Cardiac fibroblast (primary cell): ENCODE results near the gene ING2.
"Not testable (repeated sequence)": the region's sequence is repeated elsewhere in the genome, so short reads cannot be mapped to it uniquely, and the experiment has no call there.

Experiments used
- DNase-seq, 2 donors: peaks; one replicate each; pipeline versions ENCODE4 v3.0.0 to v3.0.0-alpha.2; 2010; ENCODE audit warnings: low read depth in 2 of 2
- H3K4me3 ChIP-seq, 2 donors: replicated peaks in 1 of 2; 1 replicate in 1 of 2; 2 replicates in 1 of 2; pipeline ENCODE4 v1.5.1; 2011; ENCODE audit warnings: low read depth in 2 of 2, low read length in 2 of 2, mild to moderate bottlenecking in 2 of 2, moderate library complexity in 1 of 2
- TF ChIP-seq, protein P1 (sequence below): IDR thresholded peaks from one replicate; pipeline ENCODE4 v1.5.1; 2011; ENCODE audit warnings: low read depth, mild to moderate bottlenecking, low read length, inconsistent platforms

Gene ING2

DNA sequence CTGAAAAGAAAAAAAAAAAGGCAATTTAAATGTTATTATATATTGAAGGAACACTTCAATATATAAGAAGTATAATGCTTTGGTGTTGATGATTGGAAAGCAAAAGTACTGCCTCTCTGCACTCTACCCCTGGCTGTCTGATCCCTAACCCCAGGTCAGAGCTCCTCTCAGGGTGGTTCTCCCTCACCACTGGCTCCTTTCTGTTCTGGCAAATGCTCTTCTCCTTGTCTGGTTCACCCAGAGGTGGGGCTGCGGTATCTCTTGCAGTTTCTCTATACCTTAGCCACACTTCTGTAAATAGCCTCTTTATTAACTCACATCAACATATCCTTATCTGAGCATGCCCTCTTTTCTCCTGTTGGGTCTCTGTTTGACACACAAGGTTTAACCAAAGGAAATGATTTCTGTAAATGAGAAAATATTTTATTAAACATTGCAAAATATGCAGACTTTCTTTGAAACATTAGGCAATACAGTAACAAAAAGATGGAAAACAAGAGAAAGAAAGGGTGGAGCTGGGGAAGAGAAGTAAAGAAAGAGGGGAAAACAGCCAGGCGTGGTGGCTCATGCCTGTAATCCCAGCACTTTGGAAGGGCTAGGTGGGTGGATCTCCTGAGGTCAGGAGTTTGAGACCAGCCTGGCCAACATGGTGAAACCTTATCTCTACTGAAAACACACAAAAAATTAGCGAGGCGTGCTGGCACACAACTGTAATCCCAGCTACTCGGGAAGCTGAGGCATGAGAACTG lies 45.7 kb downstream of the ING2 start:
- no peak overlapping the region for H3K4me3 ChIP-seq
- DNase-seq = no peak
- TF ChIP-seq, protein P1, sequence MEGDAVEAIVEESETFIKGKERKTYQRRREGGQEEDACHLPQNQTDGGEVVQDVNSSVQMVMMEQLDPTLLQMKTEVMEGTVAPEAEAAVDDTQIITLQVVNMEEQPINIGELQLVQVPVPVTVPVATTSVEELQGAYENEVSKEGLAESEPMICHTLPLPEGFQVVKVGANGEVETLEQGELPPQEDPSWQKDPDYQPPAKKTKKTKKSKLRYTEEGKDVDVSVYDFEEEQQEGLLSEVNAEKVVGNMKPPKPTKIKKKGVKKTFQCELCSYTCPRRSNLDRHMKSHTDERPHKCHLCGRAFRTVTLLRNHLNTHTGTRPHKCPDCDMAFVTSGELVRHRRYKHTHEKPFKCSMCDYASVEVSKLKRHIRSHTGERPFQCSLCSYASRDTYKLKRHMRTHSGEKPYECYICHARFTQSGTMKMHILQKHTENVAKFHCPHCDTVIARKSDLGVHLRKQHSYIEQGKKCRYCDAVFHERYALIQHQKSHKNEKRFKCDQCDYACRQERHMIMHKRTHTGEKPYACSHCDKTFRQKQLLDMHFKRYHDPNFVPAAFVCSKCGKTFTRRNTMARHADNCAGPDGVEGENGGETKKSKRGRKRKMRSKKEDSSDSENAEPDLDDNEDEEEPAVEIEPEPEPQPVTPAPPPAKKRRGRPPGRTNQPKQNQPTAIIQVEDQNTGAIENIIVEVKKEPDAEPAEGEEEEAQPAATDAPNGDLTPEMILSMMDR = no peak

DNA sequence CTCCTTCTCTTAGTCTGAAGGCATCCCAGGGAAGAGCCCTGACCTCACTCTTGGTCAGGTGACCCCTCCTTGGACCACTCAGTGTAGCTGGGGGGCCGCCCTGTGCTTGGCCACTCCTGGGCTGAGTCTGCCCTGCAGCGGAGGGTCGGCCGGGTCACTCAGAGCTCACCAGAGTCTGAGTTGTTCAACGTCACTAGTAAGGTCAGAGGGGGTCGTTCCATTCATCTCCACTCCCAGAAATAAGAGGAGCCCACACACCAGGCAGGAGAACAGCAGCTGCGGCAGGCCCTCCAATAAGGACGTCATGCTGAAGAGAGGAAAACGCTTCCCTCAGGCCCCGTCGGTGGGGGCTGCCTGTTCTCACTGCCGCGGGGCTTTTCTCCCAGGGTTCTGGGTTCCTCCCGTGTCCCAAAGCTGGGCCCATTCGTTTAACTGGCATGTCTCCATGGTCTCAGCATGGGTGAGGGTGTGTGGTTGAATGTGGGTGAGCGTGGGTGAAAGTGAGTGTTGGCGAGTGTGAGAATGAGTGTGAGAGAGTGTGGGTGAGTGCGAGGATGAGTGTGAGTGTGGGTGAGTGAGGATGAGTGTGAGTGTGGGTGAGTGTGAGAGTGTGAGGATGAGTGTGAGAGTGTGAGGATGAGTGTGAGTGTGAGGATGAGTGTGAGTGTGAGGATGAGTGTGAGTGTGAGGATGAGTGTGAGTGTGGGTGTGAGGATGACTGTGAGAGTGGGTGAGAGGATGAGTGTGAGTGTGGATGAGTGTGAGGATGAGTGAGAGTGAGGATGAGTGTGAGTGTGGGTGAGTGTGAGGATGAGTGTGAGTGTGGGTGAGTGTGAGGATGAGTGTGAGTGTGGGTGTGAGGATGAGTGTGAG lies 47.7 kb downstream of the ING2 start:
- TF ChIP-seq, protein P1 = no peak
- H3K4me3 ChIP-seq = no peak overlapping the region
- no peak for DNase-seq

DNA sequence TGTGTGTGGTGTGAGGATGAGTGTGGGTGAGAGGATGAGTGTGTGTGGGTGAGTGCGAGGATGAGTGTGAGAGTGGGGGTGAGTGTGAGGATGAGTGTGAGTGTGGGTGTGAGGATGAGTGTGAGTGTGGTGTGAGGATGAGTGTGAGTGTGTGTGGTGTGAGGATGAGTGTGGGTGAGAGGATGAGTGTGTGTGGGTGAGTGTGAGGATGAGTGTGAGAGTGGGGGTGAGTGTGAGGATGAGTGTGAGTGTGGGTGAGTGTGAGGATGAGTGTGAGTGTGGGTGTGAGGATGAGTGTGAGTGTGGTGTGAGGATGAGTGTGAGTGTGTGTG lies 48.3 kb downstream of the ING2 start:
- not testable (repeated sequence) for DNase-seq

DNA sequence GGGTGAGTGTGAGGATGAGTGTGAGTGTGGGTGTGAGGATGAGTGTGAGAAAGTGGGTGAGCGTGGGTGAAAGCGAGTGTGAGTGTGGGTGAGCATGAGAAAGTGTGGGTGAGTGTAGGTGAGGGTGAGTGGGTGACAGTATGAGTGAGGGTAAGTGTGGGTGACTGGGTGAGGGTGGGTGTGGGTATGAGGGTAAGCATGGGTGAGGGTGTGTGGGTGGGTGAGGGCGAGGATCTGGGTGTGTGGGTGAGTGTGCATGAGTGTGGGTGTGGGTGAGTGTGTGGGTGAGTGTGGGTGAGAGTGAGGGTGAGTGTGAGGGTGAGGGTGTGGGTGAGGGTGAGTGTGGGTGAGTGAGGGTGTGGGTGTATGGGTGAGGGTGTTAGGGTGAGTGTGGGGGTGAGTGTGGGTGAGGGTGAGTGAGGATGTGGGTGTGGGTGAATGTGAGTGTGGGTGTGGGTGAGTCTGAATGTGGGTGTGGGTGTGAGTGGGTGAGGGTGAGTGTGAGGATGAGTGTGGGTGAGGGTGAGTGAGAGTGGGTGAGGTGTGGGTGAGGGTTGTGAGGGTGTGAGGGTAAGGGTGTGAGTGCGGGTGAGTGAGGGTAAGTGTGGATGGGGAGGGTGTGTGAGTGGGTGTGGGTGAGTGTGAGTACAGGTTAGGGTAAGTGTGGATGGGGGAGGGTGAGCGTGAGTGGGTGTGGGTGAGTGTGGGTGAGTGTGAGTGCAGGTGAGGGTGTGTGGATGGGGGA lies 48.9 kb downstream of the ING2 start:
- DNase-seq = no peak

More for the DNA sequence above, 48.3 kb downstream of the ING2 start:
- H3K4me3 ChIP-seq = not testable (repeated sequence)

DNA sequence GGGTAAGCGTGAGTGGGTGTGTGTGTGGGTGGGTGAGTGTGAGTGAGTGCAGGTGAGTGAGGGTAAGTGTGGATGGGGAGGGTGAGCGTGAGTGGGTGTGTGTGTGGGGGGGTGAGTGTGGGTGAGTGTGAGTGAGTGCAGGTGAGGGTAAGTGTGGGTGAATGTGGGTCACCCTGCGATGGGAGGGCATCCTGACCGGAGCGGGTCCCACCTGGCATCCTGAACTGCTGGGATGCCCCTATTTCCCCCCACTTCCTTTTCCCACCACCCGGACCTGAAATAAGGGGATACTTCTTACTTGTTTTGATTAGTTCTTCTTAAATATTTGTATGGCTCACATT lies 49.5 kb downstream of the ING2 start:
- no peak for DNase-seq
- no peak overlapping the region for H3K4me3 ChIP-seq
- TF ChIP-seq, protein P1 = no peak

More for the DNA sequence above, 48.9 kb downstream of the ING2 start:
- TF ChIP-seq, protein P1 = no peak
- H3K4me3 ChIP-seq = no peak overlapping the region

DNA sequence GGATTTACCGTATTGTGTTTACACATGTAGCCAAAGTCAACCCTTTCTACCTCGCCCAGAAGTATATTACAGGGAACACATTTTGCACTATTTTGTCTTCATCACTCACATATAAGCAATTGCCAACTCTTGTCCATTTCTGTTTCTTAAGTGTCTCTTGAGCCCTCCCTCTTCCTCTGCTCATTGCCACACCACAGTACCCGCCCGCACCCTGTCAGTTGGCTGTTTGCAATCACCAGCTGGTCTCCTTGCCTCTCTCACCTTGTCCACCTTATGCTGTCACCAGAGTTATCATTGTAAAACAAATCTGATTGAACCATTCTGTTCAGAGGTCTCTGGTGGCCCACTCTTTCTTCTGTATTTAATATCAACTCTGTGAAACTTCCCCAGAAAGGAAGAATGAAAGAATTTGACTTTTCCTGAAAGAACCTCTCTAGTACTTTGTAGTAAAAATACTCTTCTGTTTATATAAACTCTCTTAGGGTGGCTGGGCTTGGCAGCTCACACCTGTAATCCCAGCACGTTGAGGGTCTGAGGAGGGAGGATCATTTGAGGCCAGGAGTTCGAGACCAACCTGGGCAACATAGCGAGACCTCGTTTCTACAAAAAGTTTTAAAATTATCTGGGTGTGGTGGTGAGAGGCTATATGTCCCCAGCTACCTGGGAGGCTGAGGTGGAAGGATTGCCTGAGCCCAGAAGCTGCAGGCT lies 50.2 kb downstream of the ING2 start:
- no peak overlapping the region for H3K4me3 ChIP-seq
- DNase-seq = no peak
- TF ChIP-seq, protein P1 = no peak
